Thyroid gland (tissue), 4 donors: ENCODE measurements around the gene ATXN1. TPM values are rescaled to one million over a fixed set of nuclear protein-coding genes. Genes with fewer than 3 reads are reported as not detected.

Experiments used
- DNase-seq, 2 donors: peaks; one replicate each; pipeline ENCODE4 v3.0.0-alpha.2; 2019
- H3K27ac ChIP-seq, 3 donors: fragments of 200-600 bp; sonication (generic); 1 replicate in 2 of 3; 2 replicates in 1 of 3; pipeline ENCODE4 v1.5.1; 2016 to 2019; ENCODE audit warnings: mild to moderate bottlenecking in 1 of 3, moderate library complexity in 1 of 3
- H3K27me3 ChIP-seq: fragments of 200-600 bp; sonication (generic); one replicate; pipeline ENCODE4 v1.5.1; 2019
- H3K36me3 ChIP-seq, 2 donors: fragments of 200-600 bp; sonication (generic); one replicate each; pipeline ENCODE4 v1.5.1; 2016 to 2019
- H3K4me1 ChIP-seq, 2 donors: fragments of 200-600 bp; sonication (generic); one replicate each; pipeline ENCODE4 v1.5.1; 2017 to 2019
- H3K4me3 ChIP-seq, 3 donors: fragments of 200-600 bp; sonication (generic); replicated peaks in 1 of 3; 1 replicate in 2 of 3; 2 replicates in 1 of 3; pipeline ENCODE4 v1.5.1; 2016; ENCODE audit warnings: mild to moderate bottlenecking in 1 of 3
- H3K9me3 ChIP-seq: fragments of 200-600 bp; sonication (generic); one replicate; pipeline ENCODE4 v1.5.1; 2017
- POLR2A ChIP-seq, 2 donors: fragments of 450-650 bp; IDR thresholded peaks; one replicate each; pipeline ENCODE4 v1.6.1; 2017; ENCODE audit warnings: antibody characterized with exemption in 2 of 2, mild to moderate bottlenecking in 2 of 2, moderate library complexity in 1 of 2
- WGBS, 2 donors: methylation state at CpG; one replicate each; pipeline ENCODE4 v1.1.5; 2017; 5-methylcytosine and 5-hydroxymethylcytosine counted together
- intact Hi-C: fragments of 100-400 bp; cut with DNase I; formaldehyde crosslinking; loops from one replicate; pipeline ENCODE4 v1.15.1; 2023
- total RNA-seq, 4 donors: library from RNA; depleted of rRNA; stranded (reverse); fragments of >200 nt; gene quantifications; one replicate each; pipeline ENCODE4 v1.2.3, GENCODE V29; 2016
- TF ChIP-seq, protein P1 (sequence below), 6 experiments: fragments of 200-600 bp in 3 of 6; fragments of 450-650 bp in 3 of 6; sonication (generic) in 3 of 6; IDR thresholded peaks; one replicate each; pipeline ENCODE4 v1.5.1; 2016 to 2019; ENCODE audit warnings: antibody characterized with exemption in 6 of 6, mild to moderate bottlenecking in 2 of 6, inconsistent platforms in 1 of 6, moderate library complexity in 1 of 6

ATXN1 gene
- total RNA-seq, 4 donors from 2014 or later: 62.1 to 88.1 (median 83.0) TPM

- TF ChIP-seq, protein P1, sequence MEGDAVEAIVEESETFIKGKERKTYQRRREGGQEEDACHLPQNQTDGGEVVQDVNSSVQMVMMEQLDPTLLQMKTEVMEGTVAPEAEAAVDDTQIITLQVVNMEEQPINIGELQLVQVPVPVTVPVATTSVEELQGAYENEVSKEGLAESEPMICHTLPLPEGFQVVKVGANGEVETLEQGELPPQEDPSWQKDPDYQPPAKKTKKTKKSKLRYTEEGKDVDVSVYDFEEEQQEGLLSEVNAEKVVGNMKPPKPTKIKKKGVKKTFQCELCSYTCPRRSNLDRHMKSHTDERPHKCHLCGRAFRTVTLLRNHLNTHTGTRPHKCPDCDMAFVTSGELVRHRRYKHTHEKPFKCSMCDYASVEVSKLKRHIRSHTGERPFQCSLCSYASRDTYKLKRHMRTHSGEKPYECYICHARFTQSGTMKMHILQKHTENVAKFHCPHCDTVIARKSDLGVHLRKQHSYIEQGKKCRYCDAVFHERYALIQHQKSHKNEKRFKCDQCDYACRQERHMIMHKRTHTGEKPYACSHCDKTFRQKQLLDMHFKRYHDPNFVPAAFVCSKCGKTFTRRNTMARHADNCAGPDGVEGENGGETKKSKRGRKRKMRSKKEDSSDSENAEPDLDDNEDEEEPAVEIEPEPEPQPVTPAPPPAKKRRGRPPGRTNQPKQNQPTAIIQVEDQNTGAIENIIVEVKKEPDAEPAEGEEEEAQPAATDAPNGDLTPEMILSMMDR (IDR thresholded peaks at IDR 0.05): no peak
- TF ChIP-seq POLR2A (IDR thresholded peaks at IDR 0.05): no peak
Measured at GRCh38 chr6:16555550-16555949, 205.7 kb downstream of the ATXN1 start.

GRCh38 chr6:16553531-16553930, 207.7 kb downstream of the ATXN1 start:
- 94 to 97% methylated on average over 3 of the region's 3 CpGs for WGBS, 2 donors

More at GRCh38 chr6:16555550-16555949, 205.7 kb downstream of the ATXN1 start:
- no peaks in the 10 kb centered on the region for H3K27me3 ChIP-seq
- intact Hi-C loops: no loop called here
- no peaks in the 10 kb centered on the region for H3K9me3 ChIP-seq
- no peak for DNase-seq
- peaks cover 9 to 15% of the 10 kb centered on the region in 2 donors for H3K4me1 ChIP-seq
- 94 to 97% methylated on average over 3 of the region's 3 CpGs for WGBS, 2 donors
- no peaks in the 10 kb centered on the region for H3K36me3 ChIP-seq
- no peak overlapping the region for H3K4me3 ChIP-seq
- H3K27ac ChIP-seq: no peak overlapping the region

GRCh38 chr6:16551466-16551865, 209.8 kb downstream of the ATXN1 start:
- 92 to 93% methylated on average over 6 of the region's 6 CpGs for WGBS, 2 donors
- TF ChIP-seq, protein P1 (IDR thresholded peaks at IDR 0.05): no peak
- no peak for TF ChIP-seq POLR2A (IDR thresholded peaks at IDR 0.05)

More at GRCh38 chr6:16553531-16553930, 207.7 kb downstream of the ATXN1 start:
- H3K27ac ChIP-seq: no peak overlapping the region
- DNase-seq: no peak
- intact Hi-C loops: no loop called here
- no peak overlapping the region for H3K4me3 ChIP-seq
- no peaks in the 10 kb centered on the region for H3K9me3 ChIP-seq
- no peak for TF ChIP-seq POLR2A (IDR thresholded peaks at IDR 0.05)
- TF ChIP-seq, protein P1 (IDR thresholded peaks at IDR 0.05): no peak
- no peaks in the 10 kb centered on the region for H3K36me3 ChIP-seq
- peaks cover 4% of the 10 kb centered on the region in 2 donors for H3K4me1 ChIP-seq
- no peaks in the 10 kb centered on the region for H3K27me3 ChIP-seq

DNA sequence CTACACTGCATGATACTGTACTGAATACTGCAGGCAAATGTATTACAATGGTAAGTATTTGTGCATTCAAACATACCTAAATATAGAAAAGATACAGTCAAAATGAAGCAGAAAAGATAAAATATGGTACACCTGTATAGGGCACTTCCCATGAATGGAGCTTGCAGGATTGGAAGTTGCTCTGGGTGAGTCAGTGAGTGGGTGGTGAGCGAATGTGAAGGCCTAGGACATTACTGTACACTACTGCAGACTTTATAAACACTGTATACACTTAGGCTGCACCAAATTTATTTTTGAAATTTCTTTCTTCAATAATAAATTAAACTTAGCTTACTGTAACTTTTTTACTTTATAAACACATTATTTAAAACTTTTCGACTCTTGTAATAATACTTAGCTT, 213.1 kb downstream of the ATXN1 start:
- H3K4me3 ChIP-seq: no peak overlapping the region
- no peaks in the 10 kb centered on the region for H3K36me3 ChIP-seq
- no peak for TF ChIP-seq POLR2A (IDR thresholded peaks at IDR 0.05)
- TF ChIP-seq, protein P1 (IDR thresholded peaks at IDR 0.05): no peak
- WGBS, 2 donors: 94 to 95% methylated on average over 2 of the region's 2 CpGs
- H3K27ac ChIP-seq: no peak overlapping the region
- DNase-seq: no peak
- H3K4me1 ChIP-seq: peaks cover 25 to 36% of the 10 kb centered on the region in 2 donors
- no peaks in the 10 kb centered on the region for H3K9me3 ChIP-seq
- H3K27me3 ChIP-seq: no peaks in the 10 kb centered on the region
- intact Hi-C loops: no loop called here

More at GRCh38 chr6:16551466-16551865, 209.8 kb downstream of the ATXN1 start:
- DNase-seq: no peak
- no peak overlapping the region for H3K27ac ChIP-seq
- peaks cover 1 to 5% of the 10 kb centered on the region in 2 donors for H3K4me1 ChIP-seq
- intact Hi-C loops: no loop called here
- no peaks in the 10 kb centered on the region for H3K36me3 ChIP-seq
- H3K27me3 ChIP-seq: no peaks in the 10 kb centered on the region
- no peaks in the 10 kb centered on the region for H3K9me3 ChIP-seq
- H3K4me3 ChIP-seq: no peak overlapping the region

- Histone ChIP-seq H3K4me3 (no peak overlapping the region), H3K27me3 (no peaks in the 10 kb centered on the region), H3K27ac (no peak overlapping the region), H3K9me3 (no peaks in the 10 kb centered on the region), H3K4me1 (peaks cover 27 to 41% of the 10 kb centered on the region in 2 donors), H3K36me3 (no peaks in the 10 kb centered on the region)
- TF ChIP-seq, protein P1 (IDR thresholded peaks at IDR 0.05): no peak
- no peak for TF ChIP-seq POLR2A (IDR thresholded peaks at IDR 0.05)
- WGBS, 2 donors: 80 to 90% methylated on average over 4 of the region's 4 CpGs
- no peak for DNase-seq
- intact Hi-C loops: no loop called here
Measured at GRCh38 chr6:16547587-16547986, 213.7 kb downstream of the ATXN1 start.
